Neural progenitor cell (in vitro differentiated cells): ENCODE data around the gene KAZN. TPM values are rescaled to one million over a fixed set of nuclear protein-coding genes. Genes with fewer than 3 reads are reported as not detected.

Experiments
- DNase-seq: peaks from one replicate; pipeline ENCODE4 v3.0.0-alpha.2; 2016; ENCODE audit warnings: low spot score
- H2AFZ ChIP-seq: fragments of 200-600 bp; sonication (generic); replicated peaks from 2 replicates; pipeline ENCODE4 v1.6.1; 2016; ENCODE audit warnings: antibody characterized with exemption
- H3F3A ChIP-seq: fragments of 200-600 bp; sonication (generic); 2 replicates; pipeline ENCODE4 v1.6.1; 2016; ENCODE audit warnings: antibody characterized with exemption, low read depth
- H3K27ac ChIP-seq: fragments of 200-600 bp; sonication (generic); 2 replicates; pipeline ENCODE4 v1.5.1; 2016; ENCODE audit warnings: mild to moderate bottlenecking
- H3K27me3 ChIP-seq: fragments of 200-600 bp; sonication (generic); 2 replicates; pipeline ENCODE4 v1.6.1; 2016; ENCODE audit warnings: mild to moderate bottlenecking, moderate library complexity
- H3K36me3 ChIP-seq: fragments of 200-600 bp; sonication (generic); 2 replicates; pipeline ENCODE4 v1.5.1; 2016
- H3K4me1 ChIP-seq: fragments of 200-600 bp; sonication (generic); 2 replicates; pipeline ENCODE4 v1.6.1; 2016; ENCODE audit warnings: mixed run types
- H3K4me2 ChIP-seq: fragments of 200-600 bp; sonication (generic); 2 replicates; pipeline ENCODE4 v1.6.1; 2016
- H3K4me3 ChIP-seq: fragments of 200-600 bp; sonication (generic); 2 replicates; pipeline ENCODE4 v1.5.1; 2016
- H3K79me2 ChIP-seq: fragments of 200-600 bp; sonication (generic); 2 replicates; pipeline ENCODE4 v1.6.1; 2016; ENCODE audit warnings: low read depth
- H3K9ac ChIP-seq: fragments of 200-600 bp; sonication (generic); 2 replicates; pipeline ENCODE4 v1.6.1; 2016
- H3K9me3 ChIP-seq: fragments of 200-600 bp; sonication (generic); 2 replicates; pipeline ENCODE4 v1.5.1; 2016; ENCODE audit warnings: low read depth
- H4K20me1 ChIP-seq: fragments of 200-600 bp; sonication (generic); 2 replicates; pipeline ENCODE4 v1.6.1; 2016; ENCODE audit warnings: low read depth
- H3K27ac Mint-ChIP-seq: 3 replicates; pipeline ENCODE4 v1.8.0; 2021; ENCODE audit warnings: mixed read lengths
- H3K27me3 Mint-ChIP-seq: 2 replicates; pipeline ENCODE4 v1.8.0; 2022; ENCODE audit warnings: low read depth, mild to moderate bottlenecking, inconsistent platforms, moderate library complexity, mixed read lengths; ENCODE audit not compliant: insufficient read depth
- H3K36me3 Mint-ChIP-seq: 3 replicates; pipeline ENCODE4 v1.8.0; 2021; ENCODE audit warnings: mixed read lengths
- H3K4me1 Mint-ChIP-seq: 3 replicates; pipeline ENCODE4 v1.8.0; 2021; ENCODE audit warnings: mixed read lengths
- H3K4me3 Mint-ChIP-seq: 3 replicates; pipeline ENCODE4 v1.8.0; 2021; ENCODE audit warnings: mild to moderate bottlenecking, moderate library complexity, mixed read lengths
- H3K9me3 Mint-ChIP-seq: 3 replicates; pipeline ENCODE4 v1.8.0; 2020; ENCODE audit warnings: mixed read lengths
- EZH2 ChIP-seq: fragments of 200-600 bp; sonication (generic); IDR thresholded peaks from 2 replicates; pipeline ENCODE4 v1.6.1; 2017; ENCODE audit warnings: antibody characterized with exemption, mild to moderate bottlenecking, moderate library complexity
- EZH2phosphoT487 ChIP-seq: fragments of 200-600 bp; sonication (generic); IDR thresholded peaks from 2 replicates; pipeline ENCODE4 v1.6.1; 2017; ENCODE audit warnings: antibody characterized with exemption
- total RNA-seq: library from RNA; depleted of rRNA; stranded (reverse); fragments of >200 nt; gene quantifications from 2 replicates; pipeline ENCODE4 v1.2.3, GENCODE V29; 2015; ENCODE audit warnings: low replicate concordance
- TF ChIP-seq, protein P1 (sequence below): fragments of 200-600 bp; sonication (generic); IDR thresholded peaks from 2 replicates; pipeline ENCODE4 v1.5.1; 2017; ENCODE audit warnings: antibody characterized with exemption, mild to moderate bottlenecking

Gene KAZN
- total RNA-seq, 1 donor from 2014 or later, result 6.1 TPM

DNA sequence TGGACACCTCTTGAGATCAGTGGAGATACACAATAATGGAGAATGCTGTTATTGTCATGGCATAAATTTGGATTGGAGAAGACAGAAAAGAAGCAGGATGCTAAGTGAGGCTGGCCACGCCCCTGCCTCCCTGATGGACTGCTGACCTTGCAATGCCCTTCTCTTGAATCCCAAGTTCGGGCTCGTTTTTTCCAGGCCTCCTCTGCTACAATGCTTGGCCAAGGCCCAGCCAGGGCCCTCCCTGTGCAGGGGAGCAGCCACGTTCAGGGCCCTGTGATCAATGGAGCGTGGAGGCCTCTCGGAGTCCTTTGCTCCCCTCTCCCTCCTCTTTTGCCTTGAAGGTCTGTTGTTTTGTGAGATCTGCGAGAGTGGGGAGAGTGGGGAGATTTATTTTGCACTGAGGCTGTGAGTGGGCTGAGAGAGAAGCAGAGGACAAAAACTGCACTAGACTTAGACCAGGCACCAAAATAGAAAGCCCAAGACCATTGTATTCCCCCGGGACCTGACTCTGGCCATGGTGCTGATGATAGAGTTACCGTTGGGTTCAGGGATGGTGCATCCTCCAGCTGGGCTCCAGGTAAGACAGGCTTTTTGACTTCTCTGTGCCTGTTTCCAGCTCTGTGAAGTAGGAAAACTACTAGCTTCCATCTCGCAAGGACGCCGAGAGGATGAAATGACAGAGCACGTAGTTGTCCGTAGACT lies 268.6 kb downstream of the KAZN start:
- H3K4me1 Mint-ChIP-seq, result peaks cover 37% of the 10 kb centered on the region
- no peak for TF ChIP-seq EZH2phosphoT487
- no peak for TF ChIP-seq EZH2
- TF ChIP-seq, protein P1, sequence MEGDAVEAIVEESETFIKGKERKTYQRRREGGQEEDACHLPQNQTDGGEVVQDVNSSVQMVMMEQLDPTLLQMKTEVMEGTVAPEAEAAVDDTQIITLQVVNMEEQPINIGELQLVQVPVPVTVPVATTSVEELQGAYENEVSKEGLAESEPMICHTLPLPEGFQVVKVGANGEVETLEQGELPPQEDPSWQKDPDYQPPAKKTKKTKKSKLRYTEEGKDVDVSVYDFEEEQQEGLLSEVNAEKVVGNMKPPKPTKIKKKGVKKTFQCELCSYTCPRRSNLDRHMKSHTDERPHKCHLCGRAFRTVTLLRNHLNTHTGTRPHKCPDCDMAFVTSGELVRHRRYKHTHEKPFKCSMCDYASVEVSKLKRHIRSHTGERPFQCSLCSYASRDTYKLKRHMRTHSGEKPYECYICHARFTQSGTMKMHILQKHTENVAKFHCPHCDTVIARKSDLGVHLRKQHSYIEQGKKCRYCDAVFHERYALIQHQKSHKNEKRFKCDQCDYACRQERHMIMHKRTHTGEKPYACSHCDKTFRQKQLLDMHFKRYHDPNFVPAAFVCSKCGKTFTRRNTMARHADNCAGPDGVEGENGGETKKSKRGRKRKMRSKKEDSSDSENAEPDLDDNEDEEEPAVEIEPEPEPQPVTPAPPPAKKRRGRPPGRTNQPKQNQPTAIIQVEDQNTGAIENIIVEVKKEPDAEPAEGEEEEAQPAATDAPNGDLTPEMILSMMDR, result no peak
- no peak overlapping the region for H2AFZ ChIP-seq

DNA sequence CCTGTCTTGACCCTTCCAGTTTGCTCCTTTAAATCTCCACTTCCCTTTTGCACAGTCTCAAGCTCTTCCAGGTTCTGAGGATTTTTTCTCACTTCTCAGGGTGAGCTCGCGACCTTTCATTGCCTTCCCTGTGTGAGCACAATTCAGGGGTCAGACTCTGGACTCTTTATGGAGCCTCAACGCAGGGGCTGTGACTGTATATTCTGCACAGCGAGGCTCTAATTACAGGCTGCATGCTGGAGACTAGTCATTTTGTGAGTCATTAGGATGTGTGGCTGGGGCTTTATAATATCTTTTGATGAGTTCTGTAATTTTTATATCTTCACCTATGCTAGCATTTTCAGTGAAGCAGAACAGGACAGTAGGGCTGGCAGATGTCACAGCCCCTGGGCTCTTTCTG lies 270.7 kb downstream of the KAZN start:
- Histone ChIP-seq H3K9ac (no peak overlapping the region), H3K36me3 (no peaks in the 10 kb centered on the region), H3K27me3 (no peaks in the 10 kb centered on the region), H3K9me3 (no peaks in the 10 kb centered on the region), H2AFZ (no peak overlapping the region), H4K20me1 (peaks cover 44% of the 10 kb centered on the region), H3K79me2 (no peaks in the 10 kb centered on the region), H3K4me3 (no peak overlapping the region), H3K4me2 (no peak overlapping the region), H3K27ac (no peak overlapping the region), H3F3A (no peaks in the 10 kb centered on the region), H3K4me1 (no peaks in the 10 kb centered on the region)
- H3K4me1 Mint-ChIP-seq, result peaks cover 34% of the 10 kb centered on the region
- no peak for DNase-seq
- no peaks in the 10 kb centered on the region for H3K9me3 Mint-ChIP-seq
- no peak overlapping the region for H3K27ac Mint-ChIP-seq
- TF ChIP-seq EZH2 (no peak), EZH2phosphoT487 (no peak)
- TF ChIP-seq, protein P1, result no peak
- H3K36me3 Mint-ChIP-seq, result no peaks in the 10 kb centered on the region
- H3K27me3 Mint-ChIP-seq, result peaks cover 9% of the 10 kb centered on the region
- no peak overlapping the region for H3K4me3 Mint-ChIP-seq

More for the DNA sequence above, 268.6 kb downstream of the KAZN start:
- Histone ChIP-seq H3K27me3 (no peaks in the 10 kb centered on the region), H3K9me3 (no peaks in the 10 kb centered on the region), H3K4me1 (peaks cover 4% of the 10 kb centered on the region), H3K27ac (no peak overlapping the region), H3K79me2 (no peaks in the 10 kb centered on the region), H3K4me3 (no peak overlapping the region), H3K4me2 (no peak overlapping the region), H3K9ac (no peak overlapping the region), H4K20me1 (peaks cover 47% of the 10 kb centered on the region), H3K36me3 (no peaks in the 10 kb centered on the region), H3F3A (no peaks in the 10 kb centered on the region)
- Mint-ChIP-seq H3K36me3 (no peaks in the 10 kb centered on the region), H3K4me3 (no peak overlapping the region), H3K9me3 (no peaks in the 10 kb centered on the region), H3K27me3 (peaks cover 9% of the 10 kb centered on the region), H3K27ac (no peak overlapping the region)
- peak; percentile 29 for DNase-seq

DNA sequence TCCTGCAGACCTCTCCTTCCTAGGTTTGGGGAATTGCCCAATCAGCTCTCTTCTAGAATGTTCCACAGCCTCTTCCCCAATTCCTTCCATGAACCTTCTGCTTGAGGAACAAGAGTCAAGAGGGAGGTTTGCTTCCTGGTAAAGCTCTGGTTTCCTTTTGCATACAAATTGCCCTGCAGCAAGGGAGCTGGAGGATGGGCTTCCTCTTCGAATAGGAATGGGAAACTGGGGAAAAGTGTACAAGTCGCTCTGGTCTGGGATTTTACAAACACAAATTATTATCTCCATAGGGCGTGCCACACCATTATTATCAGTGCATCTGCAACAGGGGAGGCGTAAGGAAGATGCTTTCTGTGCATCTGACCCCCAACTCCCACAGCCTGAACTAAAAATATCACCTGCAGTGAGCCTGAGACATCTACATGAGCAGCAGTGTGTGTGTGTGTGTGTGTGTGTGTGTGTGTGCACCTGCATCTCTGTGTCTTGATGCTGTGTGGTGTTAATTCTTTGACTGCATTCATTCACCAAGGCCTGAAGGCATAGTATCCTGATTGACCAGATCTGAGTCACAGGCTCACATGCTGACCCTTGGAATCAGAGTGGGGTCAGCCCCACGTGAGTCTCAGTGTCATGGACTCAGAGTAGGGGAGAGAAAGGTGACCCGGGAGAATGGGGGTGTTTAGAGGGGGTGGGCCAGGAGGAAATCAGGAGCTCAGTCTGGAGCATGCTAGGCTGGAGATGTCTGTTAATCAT lies 272.9 kb downstream of the KAZN start:
- no peaks in the 10 kb centered on the region for H3K36me3 Mint-ChIP-seq

More for the DNA sequence above, 272.9 kb downstream of the KAZN start:
- Mint-ChIP-seq H3K27me3 (peaks cover 7% of the 10 kb centered on the region), H3K4me1 (peaks cover 35% of the 10 kb centered on the region), H3K9me3 (no peaks in the 10 kb centered on the region), H3K4me3 (no peak overlapping the region), H3K27ac (no peak overlapping the region)
- Histone ChIP-seq H3K4me1 (peaks cover 9% of the 10 kb centered on the region), H3K9me3 (no peaks in the 10 kb centered on the region), H3K4me2 (no peak overlapping the region), H3K9ac (no peak overlapping the region), H3K27me3 (no peaks in the 10 kb centered on the region), H3F3A (peaks cover 4% of the 10 kb centered on the region), H3K4me3 (no peak overlapping the region), H3K36me3 (no peaks in the 10 kb centered on the region), H4K20me1 (peaks cover 53% of the 10 kb centered on the region), H3K79me2 (no peaks in the 10 kb centered on the region), H3K27ac (no peak overlapping the region), H2AFZ (no peak overlapping the region)
- no peak for DNase-seq
- TF ChIP-seq EZH2 (no peak), EZH2phosphoT487 (no peak)
- TF ChIP-seq, protein P1, result no peak
